Type B pancreatic cell (in vitro differentiated cells): ENCODE results near the gene PPARA. TPM values are rescaled to one million over a fixed set of nuclear protein-coding genes. Genes with fewer than 3 reads are reported as not detected.

ENCODE experiments used
- DNase-seq: peaks from one replicate; pipeline ENCODE4 v3.0.0; 2021; ENCODE audit warnings: mixed read lengths; ENCODE audit not compliant: unreplicated experiment; ENCODE audit errors: extremely low spot score
- H3K27ac Mint-ChIP-seq: 2 replicates; pipeline ENCODE4 v1.8.0; 2021; ENCODE audit warnings: mild to moderate bottlenecking, mixed read lengths
- H3K27me3 Mint-ChIP-seq: 2 replicates; pipeline ENCODE4 v1.8.0; 2021; ENCODE audit warnings: mixed read lengths
- H3K36me3 Mint-ChIP-seq: 2 replicates; pipeline ENCODE4 v1.8.0; 2021; ENCODE audit warnings: mixed read lengths
- H3K4me1 Mint-ChIP-seq: one replicate; pipeline ENCODE4 v1.8.0; 2021; ENCODE audit warnings: mixed read lengths; ENCODE audit not compliant: unreplicated experiment
- H3K4me3 Mint-ChIP-seq: 2 replicates; pipeline ENCODE4 v1.8.0; 2021; ENCODE audit warnings: mild to moderate bottlenecking, mixed read lengths
- H3K9me3 Mint-ChIP-seq: 2 replicates; pipeline ENCODE4 v1.8.0; 2021; ENCODE audit warnings: mixed read lengths
- CTCF ChIP-seq: fragments of 200-600 bp; sonication (generic); conservative IDR thresholded peaks from 2 replicates; pipeline ENCODE4 v1.5.0; 2021; ENCODE audit warnings: antibody characterized with exemption, mild to moderate bottlenecking
- total RNA-seq: library from RNA; stranded (reverse); gene quantifications from 2 replicates; pipeline ENCODE4 v1.2.1, GENCODE V29; 2021; ENCODE audit warnings: low replicate concordance

PPARA gene
- total RNA-seq, 1 donor from 2014 or later, result 22.7 TPM

- no peak overlapping the region for H3K27ac Mint-ChIP-seq
- H3K4me1 Mint-ChIP-seq, result peaks cover 4% of the 10 kb centered on the region
- H3K4me3 Mint-ChIP-seq, result no peak overlapping the region
- no peak for TF ChIP-seq CTCF
- H3K36me3 Mint-ChIP-seq, result peaks cover 18% of the 10 kb centered on the region
- no peaks in the 10 kb centered on the region for H3K9me3 Mint-ChIP-seq
- no peak for DNase-seq
- no peaks in the 10 kb centered on the region for H3K27me3 Mint-ChIP-seq
These were observed 73.9 kb downstream of the PPARA start for GRCh38 chr22:46224044-46224897.

- H3K4me1 Mint-ChIP-seq, result peaks cover 4% of the 10 kb centered on the region
- no peak for DNase-seq
- H3K27me3 Mint-ChIP-seq, result no peaks in the 10 kb centered on the region
- no peak overlapping the region for H3K27ac Mint-ChIP-seq
- H3K9me3 Mint-ChIP-seq, result no peaks in the 10 kb centered on the region
- H3K4me3 Mint-ChIP-seq, result no peak overlapping the region
- TF ChIP-seq CTCF, result no peak
- H3K36me3 Mint-ChIP-seq, result peaks cover 14% of the 10 kb centered on the region
These were observed 74.6 kb downstream of the PPARA start for GRCh38 chr22:46224898-46225290.

- Mint-ChIP-seq H3K4me1 (peaks cover 4% of the 10 kb centered on the region), H3K27me3 (no peaks in the 10 kb centered on the region), H3K36me3 (peaks cover 14% of the 10 kb centered on the region), H3K27ac (no peak overlapping the region), H3K9me3 (no peaks in the 10 kb centered on the region), H3K4me3 (no peak overlapping the region)
- DNase-seq, result no peak
- TF ChIP-seq CTCF, result no peak
These were observed 75.3 kb downstream of the PPARA start for GRCh38 chr22:46225631-46226030.

DNA sequence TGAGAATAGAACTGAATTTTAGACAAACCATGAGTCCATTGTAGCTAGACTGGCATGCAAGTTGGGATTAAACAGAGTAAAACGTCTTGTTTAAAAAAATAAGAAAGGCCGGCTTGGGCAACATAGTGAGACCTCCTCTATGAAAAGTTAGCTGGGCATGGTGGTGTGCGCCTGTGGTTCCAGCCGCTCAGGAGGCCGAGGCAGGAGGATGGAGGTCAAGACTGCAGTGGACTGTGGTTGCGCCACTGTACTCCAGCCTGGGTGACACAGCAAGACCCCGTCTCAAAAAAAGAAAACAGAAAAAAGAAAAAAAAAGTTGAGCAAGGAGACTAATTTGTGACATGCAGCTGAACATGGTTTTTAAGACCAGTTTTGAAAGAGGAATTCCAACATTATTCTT, 76.3 kb downstream of the PPARA start:
- no peaks in the 10 kb centered on the region for H3K27me3 Mint-ChIP-seq
- TF ChIP-seq CTCF, result no peak

GRCh38 chr22:46229701-46230100, 79.4 kb downstream of the PPARA start:
- no peak for TF ChIP-seq CTCF
- peaks cover 5% of the 10 kb centered on the region for H3K36me3 Mint-ChIP-seq
- H3K9me3 Mint-ChIP-seq, result no peaks in the 10 kb centered on the region
- no peak overlapping the region for H3K27ac Mint-ChIP-seq
- H3K4me1 Mint-ChIP-seq, result peaks cover 5% of the 10 kb centered on the region
- H3K27me3 Mint-ChIP-seq, result no peaks in the 10 kb centered on the region
- DNase-seq, result no peak
- H3K4me3 Mint-ChIP-seq, result no peak overlapping the region

More for the DNA sequence above, 76.3 kb downstream of the PPARA start:
- DNase-seq, result no peak
- Mint-ChIP-seq H3K4me1 (peaks cover 4% of the 10 kb centered on the region), H3K4me3 (no peak overlapping the region), H3K36me3 (peaks cover 9% of the 10 kb centered on the region), H3K27ac (no peak overlapping the region), H3K9me3 (no peaks in the 10 kb centered on the region)
